GM12878 (cell line): ENCODE data around the gene PDGFB. TPM values are rescaled to one million over a fixed set of nuclear protein-coding genes. Genes with fewer than 3 reads are reported as not detected.

ENCODE experiments used
- ATAC-seq: fragments of 200-7000 bp; cut with Tn5 transposase; 3 replicates; pipeline ENCODE4 v1.9.1; 2020; ENCODE audit warnings: mild to moderate bottlenecking, moderate library complexity
- BruUV-seq: library from RNA; stranded (reverse); fragments of 400-500 nt; replicated peaks from 2 replicates; lab custom pipeline; 2021; lab: Mats Ljungman, UMichigan
- CTCF ChIA-PET: fragments of 300-600 bp; sonication (Branson Sonifier 250); formaldehyde crosslinking; extraction: SDS; loops from one replicate; lab custom pipeline; 2021; ENCODE audit warnings: inconsistent platforms; lab: Yijun Ruan, JAX
- POLR2A ChIA-PET: fragments of 350-600 bp; formaldehyde crosslinking; extraction: SDS; loops from one replicate; lab custom pipeline; 2021; ENCODE audit warnings: inconsistent platforms; lab: Charles Lee
- RAD21 ChIA-PET: fragments of 300-600 bp; sonication (Branson Sonifier 250); formaldehyde crosslinking; loops from one replicate; lab custom pipeline; 2023; ENCODE audit warnings: antibody characterized with exemption; ENCODE audit not compliant: unreplicated experiment; lab: Charles Lee
- SMC1A ChIA-PET: fragments of 300-600 bp; sonication (Branson Sonifier 250); formaldehyde crosslinking; loops from one replicate; lab custom pipeline; 2023; ENCODE audit not compliant: unreplicated experiment, uncharacterized antibody; lab: Charles Lee
- DNase-seq: peaks from one replicate; pipeline ENCODE4 v3.0.0-alpha.2; 2011; ENCODE audit warnings: low read depth, low spot score
- FAIRE-seq: peaks from 3 replicates; lab custom pipeline; 2011; peaks lifted over from hg19 to GRCh38; lab: Jason Lieb, UNC
- H2AFZ ChIP-seq: 2 replicates; pipeline ENCODE4 v1.6.0; 2011; ENCODE audit warnings: low read depth, low read length, control low read depth; ENCODE audit not compliant: control insufficient read depth
- H3K27ac ChIP-seq: 2 replicates; pipeline ENCODE4 v1.5.1; 2011; ENCODE audit warnings: control low read depth; ENCODE audit not compliant: control insufficient read depth, insufficient read depth
- H3K27me3 ChIP-seq, 2 experiments: replicated peaks in 1 of 2; 2 replicates each; pipeline versions ENCODE4 v1.6.0 to v1.6.1; 2011; ENCODE audit warnings: low read length in 1 of 2; ENCODE audit not compliant: control insufficient read depth in 2 of 2, insufficient read depth in 2 of 2
- H3K36me3 ChIP-seq, 2 experiments: 2 replicates each; pipeline ENCODE4 v1.5.1; 2011; ENCODE audit warnings: low read length in 1 of 2; ENCODE audit not compliant: control insufficient read depth in 2 of 2, insufficient read depth in 2 of 2
- H3K4me1 ChIP-seq: 2 replicates; pipeline ENCODE4 v1.6.1; 2011; ENCODE audit warnings: mild to moderate bottlenecking, low read length, moderate library complexity, mixed read lengths; ENCODE audit not compliant: control insufficient read depth, insufficient read depth
- H3K4me2 ChIP-seq: 2 replicates; pipeline ENCODE4 v1.6.0; 2011; ENCODE audit warnings: control low read depth; ENCODE audit not compliant: control insufficient read depth, insufficient read depth
- H3K4me3 ChIP-seq: fragments of 200-600 bp; sonication (generic); 2 replicates; pipeline ENCODE4 v1.5.1; 2016
- H3K79me2 ChIP-seq: 2 replicates; pipeline ENCODE4 v1.6.0; 2011; ENCODE audit warnings: low read length; ENCODE audit not compliant: control insufficient read depth, insufficient read depth
- H3K9ac ChIP-seq: 2 replicates; pipeline ENCODE4 v1.8.0; 2011; ENCODE audit warnings: low read length, control low read depth, mixed read lengths; ENCODE audit not compliant: control insufficient read depth, insufficient read depth
- H3K9me3 ChIP-seq: replicated peaks from 3 replicates; pipeline ENCODE4 v1.5.1; 2011; ENCODE audit warnings: mild to moderate bottlenecking, low read length; ENCODE audit not compliant: control insufficient read depth, insufficient read depth
- H4K20me1 ChIP-seq: 2 replicates; pipeline ENCODE4 v1.6.0; 2011; ENCODE audit not compliant: control insufficient read depth, insufficient read depth
- JUNB ChIP-seq: IDR thresholded peaks from 2 replicates; pipeline ENCODE4 v1.6.1; 2016; ENCODE audit warnings: antibody characterized with exemption, mild to moderate bottlenecking
- KAT2A ChIP-seq: conservative IDR thresholded peaks from 2 replicates; pipeline ENCODE4 v1.6.1; 2011; ENCODE audit warnings: low read depth, low read length; ENCODE audit not compliant: control insufficient read depth
- NR2F1 ChIP-seq: fragments of 450-650 bp; conservative IDR thresholded peaks from 2 replicates; pipeline ENCODE4 v1.6.1; 2017; ENCODE audit warnings: mild to moderate bottlenecking
- RCOR1 ChIP-seq: conservative IDR thresholded peaks from 2 replicates; pipeline ENCODE4 v1.6.1; 2012; ENCODE audit warnings: low read depth, low read length, improper control_type of control experiment
- TARDBP ChIP-seq: IDR thresholded peaks from 2 replicates; pipeline ENCODE4 v1.6.1; 2016; ENCODE audit warnings: borderline replicate concordance
- ZBED1 ChIP-seq: IDR thresholded peaks from 2 replicates; pipeline ENCODE4 v1.6.1; 2016; ENCODE audit warnings: borderline replicate concordance
- WGBS: methylation state at CpG from one replicate; pipeline ENCODE4 v1.1.6; 2016; ENCODE audit warnings: low lambda C conversion rate; ENCODE audit not compliant: insufficient replicate concordance, insufficient coverage; ENCODE audit errors: missing lambda C conversion rate; 5-methylcytosine and 5-hydroxymethylcytosine counted together
- in situ Hi-C: fragments of 300-500 bp; cut with MboI; formaldehyde crosslinking; loops from 9 replicates; pipeline ENCODE4 v1.14.3; 2018; ENCODE audit warnings: mixed read lengths
- intact Hi-C: fragments of 100-400 bp; cut with micrococcal nuclease; formaldehyde crosslinking; loops from one replicate; pipeline ENCODE4 v1.14.2; 2022; ENCODE audit not compliant: unreplicated experiment
- polyA plus RNA-seq, 11 experiments: library from polyadenylated mRNA; depleted of rRNA in 4 of 11; unstranded in 6 of 11; stranded (reverse) in 5 of 11; fragments of >200 nt; fragmentation: Nextera tagmentation in 4 of 11; fragmentation: Illumina TruSeq in 1 of 11; extraction: Ambion mirVana in 4 of 11; extraction: Trizol in 1 of 11; gene quantifications; 1 replicate in 1 of 11; 2 replicates in 10 of 11; pipeline versions ENCODE4 v1.2.1 to v1.2.3, GENCODE V29; 2011 to 2016; ENCODE audit warnings: inconsistent platforms in 2 of 11, missing spikeins in 2 of 11, low read depth in 1 of 11
- total RNA-seq, 4 experiments: library from RNA; depleted of rRNA in 3 of 4; stranded (reverse); fragments of >200 nt in 3 of 4; fragmentation: Illumina TruSeq in 1 of 4; extraction: Trizol in 1 of 4; gene quantifications; 2 replicates each; pipeline versions ENCODE4 v1.2.1 to v1.2.3, GENCODE V29; 2013 to 2021
- TF ChIP-seq, protein P1 (sequence below): fragments of 150-350 bp; IDR thresholded peaks from 2 replicates; pipeline ENCODE4 v1.6.1; 2016; ENCODE audit warnings: low read depth, low read length

The PDGFB gene
- total and polyA plus RNA-seq, 10 of the 15 experiments (the other 5 are each of a cell fraction or from before 2014, with no cell fraction given) = 0.13 to 1.1 (median 0.56) TPM; not detected in 1

DNA sequence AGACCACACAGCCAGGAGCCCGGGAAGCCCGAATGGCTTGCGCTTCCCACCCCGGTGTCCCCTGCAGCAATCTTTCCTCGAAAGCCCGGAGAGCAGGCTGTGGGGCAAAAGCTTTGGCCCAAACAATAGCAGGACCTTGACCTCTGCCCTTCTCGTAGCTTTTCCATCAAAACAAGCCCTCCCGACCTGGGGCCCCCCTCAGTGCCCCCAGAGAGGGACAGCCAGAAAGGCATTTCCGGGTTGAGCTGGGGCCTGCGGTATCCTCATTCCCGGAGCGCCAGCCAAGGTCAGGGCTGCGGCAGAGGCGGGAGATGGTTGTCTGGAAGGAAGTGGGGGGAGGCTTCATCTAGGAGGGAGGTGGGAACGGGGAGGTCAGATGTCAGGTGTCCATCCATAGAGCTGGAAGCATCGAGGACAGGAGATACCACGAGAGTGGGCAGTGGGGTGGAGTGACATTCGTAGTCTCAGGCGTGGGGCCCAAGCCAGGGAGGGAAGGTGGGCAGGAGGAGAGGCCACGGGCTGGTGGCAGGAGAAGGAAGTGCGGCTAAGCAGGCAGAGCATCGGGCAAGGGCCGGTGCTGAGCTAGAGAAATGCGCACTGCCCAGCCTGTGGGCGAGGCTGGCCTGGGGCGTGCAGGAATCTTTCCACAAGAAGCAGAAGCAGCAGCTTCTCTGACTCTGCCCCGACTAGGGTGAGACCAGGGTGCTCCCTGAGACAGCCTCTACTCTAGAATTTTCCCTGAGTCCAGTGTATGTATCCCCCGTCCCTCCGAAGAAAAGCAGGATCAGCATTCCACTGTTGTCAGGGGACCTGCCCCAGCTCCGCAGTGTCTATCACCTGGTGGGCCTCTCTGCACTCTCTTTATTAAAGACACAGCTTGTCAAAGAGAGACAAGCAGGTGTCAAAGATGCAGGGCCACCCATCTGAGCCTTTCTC lies 14.3 kb downstream of the PDGFB start:
- peak; percentile 17; the same call in 2 of the 3 replicates for ATAC-seq
- H3K36me3 ChIP-seq = no peaks in the 10 kb centered on the region
- H3K4me1 ChIP-seq = peaks cover 12% of the 10 kb centered on the region
- no peaks in the 10 kb centered on the region for H3K9me3 ChIP-seq
- no peak overlapping the region for H2AFZ ChIP-seq
- RAD21 ChIA-PET = no interaction called here
- H3K4me3 ChIP-seq = no peak overlapping the region
- no peak overlapping the region for H3K9ac ChIP-seq
- WGBS = 33% methylated on average over 29 of the region's 30 CpGs
- H3K4me2 ChIP-seq = no peak overlapping the region
- BruUV-seq = no TSS peak
- intact Hi-C loops (no loop called here), in situ Hi-C loops (no loop called here)
- H4K20me1 ChIP-seq = no peaks in the 10 kb centered on the region
- H3K79me2 ChIP-seq = no peaks in the 10 kb centered on the region
- SMC1A ChIA-PET = no interaction called here
- no peak overlapping the region for H3K27ac ChIP-seq
- no peak for FAIRE-seq
- POLR2A ChIA-PET = interaction anchor here (1.1 kb wide), 1 partner anchor 24 kb away, joined by 3 read pairs; no protein-coding TSS in a partner anchor
- CTCF ChIA-PET = interaction anchor here (1.2 to 3.1 kb wide), 3 partner anchors 15 to 60 kb away, joined by 4 to 12 read pairs (median 4); no protein-coding TSS in a partner anchor
- TF ChIP-seq, protein P1, sequence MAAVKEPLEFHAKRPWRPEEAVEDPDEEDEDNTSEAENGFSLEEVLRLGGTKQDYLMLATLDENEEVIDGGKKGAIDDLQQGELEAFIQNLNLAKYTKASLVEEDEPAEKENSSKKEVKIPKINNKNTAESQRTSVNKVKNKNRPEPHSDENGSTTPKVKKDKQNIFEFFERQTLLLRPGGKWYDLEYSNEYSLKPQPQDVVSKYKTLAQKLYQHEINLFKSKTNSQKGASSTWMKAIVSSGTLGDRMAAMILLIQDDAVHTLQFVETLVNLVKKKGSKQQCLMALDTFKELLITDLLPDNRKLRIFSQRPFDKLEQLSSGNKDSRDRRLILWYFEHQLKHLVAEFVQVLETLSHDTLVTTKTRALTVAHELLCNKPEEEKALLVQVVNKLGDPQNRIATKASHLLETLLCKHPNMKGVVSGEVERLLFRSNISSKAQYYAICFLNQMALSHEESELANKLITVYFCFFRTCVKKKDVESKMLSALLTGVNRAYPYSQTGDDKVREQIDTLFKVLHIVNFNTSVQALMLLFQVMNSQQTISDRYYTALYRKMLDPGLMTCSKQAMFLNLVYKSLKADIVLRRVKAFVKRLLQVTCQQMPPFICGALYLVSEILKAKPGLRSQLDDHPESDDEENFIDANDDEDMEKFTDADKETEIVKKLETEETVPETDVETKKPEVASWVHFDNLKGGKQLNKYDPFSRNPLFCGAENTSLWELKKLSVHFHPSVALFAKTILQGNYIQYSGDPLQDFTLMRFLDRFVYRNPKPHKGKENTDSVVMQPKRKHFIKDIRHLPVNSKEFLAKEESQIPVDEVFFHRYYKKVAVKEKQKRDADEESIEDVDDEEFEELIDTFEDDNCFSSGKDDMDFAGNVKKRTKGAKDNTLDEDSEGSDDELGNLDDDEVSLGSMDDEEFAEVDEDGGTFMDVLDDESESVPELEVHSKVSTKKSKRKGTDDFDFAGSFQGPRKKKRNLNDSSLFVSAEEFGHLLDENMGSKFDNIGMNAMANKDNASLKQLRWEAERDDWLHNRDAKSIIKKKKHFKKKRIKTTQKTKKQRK = no peak
- TF ChIP-seq JUNB (no peak), TARDBP (no peak), NR2F1 (0 out of 2 replicates have a peak, but pooled peaks have one; percentile 33), ZBED1 (no peak), KAT2A (no peak), RCOR1 (no peak)
- no peaks in the 10 kb centered on the region; a peak in 1 of 4 replicates for H3K27me3 ChIP-seq
- no peak for DNase-seq
